OCI-LY1 (cell line): Measurements from ENCODE around the gene ANK3.

Source experiments
- H2AFZ ChIP-seq: fragments of 200-600 bp; sonication (generic), shearing (Covaris generic); 2 replicates; pipeline ENCODE4 v1.6.0; 2014; ENCODE audit warnings: antibody characterized with exemption, mild to moderate bottlenecking, low read length
- H3F3A ChIP-seq: fragments of 200-600 bp; sonication (generic), shearing (Covaris generic); 2 replicates; pipeline ENCODE4 v1.6.0; 2014; ENCODE audit warnings: mild to moderate bottlenecking, antibody characterized with exemption, low read length, moderate library complexity; ENCODE audit not compliant: insufficient read depth
- H3K27ac ChIP-seq: fragments of 200-600 bp; sonication (generic); 2 replicates; pipeline ENCODE4 v1.5.1; 2014; ENCODE audit warnings: low read length, mixed run types, mild to moderate bottlenecking, low read depth; ENCODE audit not compliant: poor library complexity, severe bottlenecking
- H3K27me3 ChIP-seq: fragments of 200-600 bp; sonication (generic); 2 replicates; pipeline ENCODE4 v1.6.0; 2014; ENCODE audit warnings: antibody characterized with exemption, mild to moderate bottlenecking, low read length, moderate library complexity; ENCODE audit not compliant: insufficient read depth
- H3K36me3 ChIP-seq: fragments of 200-600 bp; sonication (generic); 2 replicates; pipeline ENCODE4 v1.6.1; 2014; ENCODE audit warnings: mild to moderate bottlenecking, antibody characterized with exemption, low read length, moderate library complexity, mixed read lengths; ENCODE audit not compliant: insufficient read depth
- H3K4me1 ChIP-seq: fragments of 200-600 bp; sonication (generic); 2 replicates; pipeline ENCODE4 v1.5.1; 2014; ENCODE audit warnings: mild to moderate bottlenecking, low read length, moderate library complexity; ENCODE audit not compliant: insufficient read depth, severe bottlenecking
- H3K4me2 ChIP-seq: fragments of 200-600 bp; sonication (generic), shearing (Covaris generic); 2 replicates; pipeline ENCODE4 v1.6.1; 2014; ENCODE audit warnings: low read length
- H3K4me3 ChIP-seq: fragments of 200-600 bp; sonication (generic); 2 replicates; pipeline ENCODE4 v1.5.1; 2014; ENCODE audit warnings: low read length, low read depth, mild to moderate bottlenecking, mixed read lengths; ENCODE audit not compliant: poor library complexity, severe bottlenecking
- H3K79me2 ChIP-seq: fragments of 200-600 bp; shearing (Covaris generic); 2 replicates; pipeline ENCODE4 v1.6.1; 2016; ENCODE audit warnings: mixed run types, low read length, mixed read lengths; ENCODE audit not compliant: insufficient read depth
- H3K9ac ChIP-seq: fragments of 200-600 bp; sonication (generic), shearing (Covaris generic); 2 replicates; pipeline ENCODE4 v1.6.1; 2014; ENCODE audit warnings: mild to moderate bottlenecking, low read length, mixed read lengths
- H3K9me2 ChIP-seq: fragments of 200-600 bp; sonication (generic), shearing (Covaris generic); 2 replicates; pipeline ENCODE4 v1.6.1; 2014; ENCODE audit warnings: low read depth, mild to moderate bottlenecking, low read length, mixed read lengths
- H3K9me3 ChIP-seq: fragments of 200-600 bp; shearing (Covaris generic); 2 replicates; pipeline ENCODE4 v1.6.1; 2014; ENCODE audit warnings: low read length, mixed read lengths
- H4K20me1 ChIP-seq: fragments of 200-600 bp; sonication (generic), shearing (Covaris generic); 2 replicates; pipeline ENCODE4 v1.6.0; 2016; ENCODE audit warnings: mild to moderate bottlenecking, low read length; ENCODE audit not compliant: insufficient read depth
- EZH2 ChIP-seq: fragments of 200-600 bp; sonication (generic), shearing (Covaris generic); IDR thresholded peaks from 2 replicates; pipeline ENCODE4 v1.8.0; 2017; ENCODE audit warnings: borderline replicate concordance, mixed run types, mild to moderate bottlenecking, antibody characterized with exemption, low read length, moderate library complexity, mixed read lengths
- TF ChIP-seq, protein P1 (sequence below): fragments of 200-600 bp; sonication (generic), shearing (Covaris generic); IDR thresholded peaks from 2 replicates; pipeline ENCODE4 v1.5.1; 2017; ENCODE audit warnings: mild to moderate bottlenecking, antibody characterized with exemption, low read length, moderate library complexity, mixed read lengths

ANK3 gene

DNA sequence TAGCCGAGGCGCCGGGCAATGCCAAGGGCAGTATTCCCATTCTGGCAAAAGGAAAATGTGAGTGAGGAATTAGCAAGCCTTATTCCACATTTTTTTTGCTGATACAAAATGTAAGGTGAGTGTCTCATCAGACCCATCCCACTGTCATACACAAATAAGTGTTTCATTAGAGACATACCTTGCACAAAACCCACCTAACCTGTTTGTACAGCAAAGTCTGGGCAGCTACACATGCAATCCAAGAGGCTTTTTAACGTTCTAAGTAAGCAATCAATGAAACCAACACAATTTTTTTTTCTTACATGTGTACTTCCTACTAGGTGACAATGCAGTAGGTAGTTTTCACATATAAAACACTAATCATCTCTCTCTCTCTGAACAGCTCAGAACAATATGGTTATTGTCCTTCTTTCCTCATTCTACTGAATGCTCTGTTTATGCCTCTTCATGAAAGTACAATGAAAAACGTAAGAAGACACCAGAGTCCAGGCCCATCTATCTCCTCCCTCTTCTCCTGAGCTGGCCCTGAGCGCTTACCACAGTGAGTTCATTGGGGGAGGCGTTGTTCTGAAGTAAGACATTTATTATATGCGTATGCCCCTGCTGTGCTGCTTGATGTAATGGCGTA lies 217.2 kb downstream of the ANK3 start:
- Histone ChIP-seq H3K36me3 (peaks cover 22% of the 10 kb centered on the region), H3K27ac (no peak overlapping the region), H3K9ac (no peak overlapping the region)

DNA sequence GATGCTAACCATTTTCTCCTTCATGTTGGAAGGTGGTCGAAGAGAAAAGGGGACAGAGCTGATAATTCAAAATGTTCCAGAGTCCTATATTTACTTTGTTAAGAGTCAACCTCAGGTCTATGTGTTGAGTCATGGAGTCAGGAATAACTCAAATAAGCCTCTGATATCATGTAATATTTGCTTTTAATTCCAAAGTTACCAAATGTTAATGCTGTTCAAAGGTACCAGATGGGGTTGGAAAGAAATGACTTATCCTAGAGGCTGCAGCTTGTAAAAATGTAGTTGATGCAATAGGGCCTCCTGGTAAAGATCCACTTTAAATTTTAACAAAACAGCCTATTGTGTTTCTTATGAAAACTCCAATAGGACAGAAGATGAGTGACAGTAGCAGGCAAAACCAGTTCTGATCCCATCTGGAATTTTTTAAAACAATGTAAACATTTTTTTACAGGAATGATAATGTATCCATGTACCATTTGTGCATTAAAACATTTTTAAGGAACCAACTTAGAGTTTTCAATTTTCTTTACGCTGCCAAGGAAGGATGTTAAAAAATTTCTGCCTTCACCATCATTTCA lies 218.2 kb downstream of the ANK3 start:
- H3K9ac ChIP-seq: no peak overlapping the region

More for the DNA sequence above, 217.2 kb downstream of the ANK3 start:
- H2AFZ ChIP-seq: no peak overlapping the region
- no peak overlapping the region for H3K4me2 ChIP-seq
- H3K27me3 ChIP-seq: no peaks in the 10 kb centered on the region
- H3K79me2 ChIP-seq: no peaks in the 10 kb centered on the region
- H4K20me1 ChIP-seq: no peaks in the 10 kb centered on the region
- H3K9me3 ChIP-seq: no peaks in the 10 kb centered on the region
- H3K4me1 ChIP-seq: no peaks in the 10 kb centered on the region
- no peaks in the 10 kb centered on the region for H3F3A ChIP-seq
- TF ChIP-seq, protein P1, sequence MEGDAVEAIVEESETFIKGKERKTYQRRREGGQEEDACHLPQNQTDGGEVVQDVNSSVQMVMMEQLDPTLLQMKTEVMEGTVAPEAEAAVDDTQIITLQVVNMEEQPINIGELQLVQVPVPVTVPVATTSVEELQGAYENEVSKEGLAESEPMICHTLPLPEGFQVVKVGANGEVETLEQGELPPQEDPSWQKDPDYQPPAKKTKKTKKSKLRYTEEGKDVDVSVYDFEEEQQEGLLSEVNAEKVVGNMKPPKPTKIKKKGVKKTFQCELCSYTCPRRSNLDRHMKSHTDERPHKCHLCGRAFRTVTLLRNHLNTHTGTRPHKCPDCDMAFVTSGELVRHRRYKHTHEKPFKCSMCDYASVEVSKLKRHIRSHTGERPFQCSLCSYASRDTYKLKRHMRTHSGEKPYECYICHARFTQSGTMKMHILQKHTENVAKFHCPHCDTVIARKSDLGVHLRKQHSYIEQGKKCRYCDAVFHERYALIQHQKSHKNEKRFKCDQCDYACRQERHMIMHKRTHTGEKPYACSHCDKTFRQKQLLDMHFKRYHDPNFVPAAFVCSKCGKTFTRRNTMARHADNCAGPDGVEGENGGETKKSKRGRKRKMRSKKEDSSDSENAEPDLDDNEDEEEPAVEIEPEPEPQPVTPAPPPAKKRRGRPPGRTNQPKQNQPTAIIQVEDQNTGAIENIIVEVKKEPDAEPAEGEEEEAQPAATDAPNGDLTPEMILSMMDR: no peak
- TF ChIP-seq EZH2: no peak
- H3K9me2 ChIP-seq: no peaks in the 10 kb centered on the region
- no peak overlapping the region for H3K4me3 ChIP-seq

DNA sequence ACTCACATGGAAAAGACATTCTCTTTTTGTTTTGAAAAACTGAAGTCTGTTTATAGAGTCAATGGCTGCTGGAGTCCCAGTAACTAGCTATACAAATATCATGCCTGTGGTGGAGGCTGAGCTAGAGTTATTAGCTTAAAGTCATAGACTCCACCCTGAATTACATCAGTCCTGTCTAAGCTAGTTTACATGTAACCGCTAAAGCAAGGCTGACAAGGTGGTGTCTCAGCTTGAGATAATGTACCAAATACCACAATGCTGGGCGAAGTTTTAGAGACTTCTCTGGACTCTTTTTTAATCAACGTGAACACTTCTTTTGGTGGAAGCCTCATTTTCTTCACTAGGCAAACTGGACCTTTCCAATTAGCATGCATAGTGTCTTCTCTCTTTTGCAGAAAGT lies 219.4 kb downstream of the ANK3 start:
- no peaks in the 10 kb centered on the region for H3K27me3 ChIP-seq
- H3K4me3 ChIP-seq: no peak overlapping the region
- H3F3A ChIP-seq: no peaks in the 10 kb centered on the region
- no peak for TF ChIP-seq EZH2
- TF ChIP-seq, protein P1: no peak
- no peaks in the 10 kb centered on the region for H3K79me2 ChIP-seq
- H4K20me1 ChIP-seq: no peaks in the 10 kb centered on the region
- H3K4me2 ChIP-seq: no peak overlapping the region
- no peaks in the 10 kb centered on the region for H3K9me2 ChIP-seq
- H3K9ac ChIP-seq: no peak overlapping the region
- no peaks in the 10 kb centered on the region for H3K9me3 ChIP-seq
- H3K4me1 ChIP-seq: no peaks in the 10 kb centered on the region
- peaks cover 25% of the 10 kb centered on the region for H3K36me3 ChIP-seq
- H3K27ac ChIP-seq: no peak overlapping the region
- H2AFZ ChIP-seq: no peak overlapping the region

More for the DNA sequence above, 218.2 kb downstream of the ANK3 start:
- Histone ChIP-seq H3K4me1 (no peaks in the 10 kb centered on the region), H3K9me2 (no peaks in the 10 kb centered on the region), H2AFZ (no peak overlapping the region), H3K4me2 (no peak overlapping the region), H4K20me1 (no peaks in the 10 kb centered on the region), H3K79me2 (no peaks in the 10 kb centered on the region), H3K4me3 (no peak overlapping the region), H3F3A (no peaks in the 10 kb centered on the region), H3K27ac (no peak overlapping the region), H3K9me3 (no peaks in the 10 kb centered on the region), H3K27me3 (no peaks in the 10 kb centered on the region), H3K36me3 (peaks cover 22% of the 10 kb centered on the region)
- TF ChIP-seq EZH2: no peak
- TF ChIP-seq, protein P1: no peak
